HCT116 (cell line): ENCODE data around the gene PAX8. TPM values are rescaled to one million over a fixed set of nuclear protein-coding genes. Genes with fewer than 3 reads are reported as not detected.

Source experiments
- ATAC-seq: fragments of 200-7000 bp; cut with Tn5 transposase; 2 replicates; pipeline ENCODE4 v1.9.1; 2020; ENCODE audit warnings: mild to moderate bottlenecking, moderate library complexity
- BruUV-seq: library from RNA; stranded (reverse); fragments of 400-500 nt; replicated peaks from 2 replicates; lab custom pipeline; 2021; lab: Mats Ljungman, UMichigan
- CTCF ChIA-PET: fragments of 300-600 bp; sonication (Branson Sonifier 250); formaldehyde crosslinking; loops from one replicate; lab custom pipeline; 2021; ENCODE audit warnings: antibody characterized with exemption; lab: Charles Lee
- POLR2A ChIA-PET: fragments of 300-600, 350-600 bp; sonication (Branson Sonifier 250); formaldehyde crosslinking; loops from one replicate; lab custom pipeline; 2021; ENCODE audit warnings: antibody characterized with exemption; lab: Charles Lee
- RAD21 ChIA-PET, 2 experiments: fragments of 300-600 bp; sonication (Branson Sonifier 250); formaldehyde crosslinking; loops; one replicate each; lab custom pipeline; 2023; ENCODE audit warnings: low total read pairs in 2 of 2; ENCODE audit not compliant: uncharacterized antibody in 2 of 2, unreplicated experiment in 2 of 2, low non-redundant PET in 1 of 2; lab: Charles Lee
- DNase-seq: peaks from one replicate; pipeline ENCODE4 v3.0.0-alpha.2; 2010; ENCODE audit warnings: low read depth, low spot score
- H2AFZ ChIP-seq: fragments of 200-600 bp; shearing (Covaris generic), sonication (generic); 2 replicates; pipeline ENCODE4 v1.6.1; 2017; ENCODE audit warnings: low read depth, mixed run types, mixed read lengths, antibody characterized with exemption, low read length; ENCODE audit not compliant: poor library complexity, severe bottlenecking
- H3K27ac ChIP-seq: 2 replicates; pipeline ENCODE4 v1.5.1; 2012; ENCODE audit warnings: low read depth, low read length
- H3K27me3 ChIP-seq: fragments of 200-600 bp; sonication (generic); 2 replicates; pipeline ENCODE4 v1.6.1; 2016; ENCODE audit warnings: mixed run types, low read length, mixed read lengths; ENCODE audit not compliant: insufficient read depth
- H3K36me3 ChIP-seq, 2 experiments: fragments of 200-500 bp in 1 of 2; fragments of 200-600 bp in 1 of 2; sonication (Bioruptor generic) in 1 of 2; sonication (generic) in 1 of 2; 2 replicates each; pipeline versions ENCODE4 v1.5.1 to v1.6.1; 2014 to 2016; ENCODE audit warnings: low read length in 2 of 2, inconsistent platforms in 1 of 2, mixed read lengths in 1 of 2, mixed run types in 1 of 2; ENCODE audit not compliant: insufficient read depth in 2 of 2, control insufficient read depth in 1 of 2
- H3K4me1 ChIP-seq, 2 experiments: fragments of 200-600 bp in 1 of 2; sonication (generic) in 1 of 2; 2 replicates each; pipeline versions ENCODE4 v1.5.1 to v1.6.1; 2012 to 2017; ENCODE audit warnings: low read length in 2 of 2, inconsistent platforms in 1 of 2, mild to moderate bottlenecking in 1 of 2, mixed read lengths in 1 of 2, mixed run types in 1 of 2, moderate library complexity in 1 of 2; ENCODE audit not compliant: insufficient read depth in 2 of 2, control insufficient read depth in 1 of 2
- H3K4me2 ChIP-seq: fragments of 200-600 bp; sonication (generic); 2 replicates; pipeline ENCODE4 v1.6.1; 2017; ENCODE audit warnings: mixed run types, low read length, mixed read lengths
- H3K4me3 ChIP-seq, 2 experiments: fragments of 200-600 bp in 1 of 2; sonication (generic) in 1 of 2; replicated peaks in 1 of 2; 2 replicates each; pipeline ENCODE4 v1.5.1; 2011 to 2016; ENCODE audit warnings: low read length in 2 of 2, control low read depth in 1 of 2, low read depth in 1 of 2, mild to moderate bottlenecking in 1 of 2, mixed read lengths in 1 of 2, mixed run types in 1 of 2
- H3K79me2 ChIP-seq: fragments of 200-600 bp; sonication (generic); 2 replicates; pipeline ENCODE4 v1.6.1; 2017; ENCODE audit warnings: mild to moderate bottlenecking, mixed run types, low read length, moderate library complexity, mixed read lengths; ENCODE audit not compliant: insufficient read depth
- H3K9ac ChIP-seq: fragments of 200-600 bp; sonication (generic); 2 replicates; pipeline ENCODE4 v1.6.1; 2016; ENCODE audit warnings: low read length, mixed read lengths
- H3K9me2 ChIP-seq: fragments of 200-600 bp; sonication (generic), shearing (Covaris generic); 2 replicates; pipeline ENCODE4 v1.6.1; 2017; ENCODE audit warnings: mixed run types, mild to moderate bottlenecking, moderate library complexity; ENCODE audit not compliant: insufficient read depth
- H3K9me3 ChIP-seq, 2 experiments: fragments of 200-500 bp in 1 of 2; fragments of 200-600 bp in 1 of 2; sonication (Bioruptor generic) in 1 of 2; sonication (generic) in 1 of 2; 2 replicates each; pipeline ENCODE4 v1.6.1; 2014 to 2017; ENCODE audit warnings: low read length in 2 of 2, mixed read lengths in 2 of 2, inconsistent platforms in 1 of 2, low read depth in 1 of 2, mild to moderate bottlenecking in 1 of 2, mixed run types in 1 of 2, moderate library complexity in 1 of 2; ENCODE audit not compliant: control insufficient read depth in 1 of 2, insufficient read depth in 1 of 2
- H4K20me1 ChIP-seq: fragments of 200-600 bp; sonication (generic), shearing (Covaris generic); 2 replicates; pipeline ENCODE4 v1.6.1; 2017; ENCODE audit warnings: mixed run types, mild to moderate bottlenecking, moderate library complexity; ENCODE audit not compliant: insufficient read depth
- CBX3 ChIP-seq: IDR thresholded peaks from 2 replicates; pipeline ENCODE4 v1.6.1; 2012; ENCODE audit warnings: low read depth
- CEBPB ChIP-seq: IDR thresholded peaks from 2 replicates; pipeline ENCODE4 v1.6.1; 2012; ENCODE audit warnings: low read depth
- ELF1 ChIP-seq: IDR thresholded peaks from 2 replicates; pipeline ENCODE4 v1.6.1; 2012; ENCODE audit warnings: low read depth, borderline replicate concordance
- EZH2 ChIP-seq: fragments of 200-600 bp; sonication (generic); IDR thresholded peaks from 2 replicates; pipeline ENCODE4 v1.6.1; 2017; ENCODE audit warnings: antibody characterized with exemption, mixed run types
- EZH2phosphoT487 ChIP-seq: fragments of 200-600 bp; IDR thresholded peaks from 2 replicates; pipeline ENCODE4 v1.6.1; 2018; ENCODE audit warnings: antibody characterized with exemption, borderline replicate concordance
- SIN3A ChIP-seq: IDR thresholded peaks from 2 replicates; pipeline ENCODE4 v1.6.1; 2012; ENCODE audit warnings: low read depth
- ZNF274 ChIP-seq: fragments of 200-500 bp; sonication (Bioruptor generic); IDR thresholded peaks from 2 replicates; pipeline ENCODE4 v1.6.1; 2014; ENCODE audit warnings: mild to moderate bottlenecking, low read depth, low read length, inconsistent platforms
- intact Hi-C: fragments of 100-400 bp; cut with micrococcal nuclease; formaldehyde crosslinking; loops from 2 replicates; pipeline ENCODE4 v1.10.0; 2022
- total RNA-seq: library from RNA; stranded (reverse); gene quantifications from one replicate; pipeline ENCODE4 v1.2.1, GENCODE V29; 2021; ENCODE audit not compliant: unreplicated experiment
- TF ChIP-seq, protein P1 (sequence below): IDR thresholded peaks from 2 replicates; pipeline ENCODE4 v1.6.1; 2011; ENCODE audit warnings: mild to moderate bottlenecking, low read length, moderate library complexity; ENCODE audit not compliant: insufficient replicate concordance; ENCODE audit errors: extremely low read depth
- TF ChIP-seq, protein P2 (sequence below), 3 experiments: fragments of 200-600 bp in 1 of 3; sonication (generic) in 1 of 3; IDR thresholded peaks in 2 of 3; conservative IDR thresholded peaks in 1 of 3; 2 replicates each; pipeline ENCODE4 v1.5.1; 2012 to 2017; ENCODE audit warnings: low read depth in 2 of 3, low read length in 2 of 3, antibody characterized with exemption in 1 of 3, borderline replicate concordance in 1 of 3, control low read depth in 1 of 3, mild to moderate bottlenecking in 1 of 3, mixed read lengths in 1 of 3, mixed run types in 1 of 3, moderate library complexity in 1 of 3; ENCODE audit not compliant: insufficient read depth in 1 of 3
- TF ChIP-seq, protein P3 (sequence below): IDR thresholded peaks from 2 replicates; pipeline ENCODE4 v1.6.1; 2012

The PAX8 gene
- total RNA-seq, 1 experiment from 2014 or later = 4.4 TPM

GRCh38 chr2:113183264-113183663 lies 95.5 kb downstream of the PAX8 start:
- no peaks in the 10 kb centered on the region for H4K20me1 ChIP-seq

More at GRCh38 chr2:113183264-113183663, 95.5 kb downstream of the PAX8 start:
- ATAC-seq = no peak
- Histone ChIP-seq H2AFZ (no peak overlapping the region), H3K9ac (no peak overlapping the region), H3K4me1 (no peaks in the 10 kb centered on the region; a peak in 1 of 4 replicates), H3K9me2 (no peaks in the 10 kb centered on the region), H3K4me3 (no peak overlapping the region), H3K36me3 (no peaks in the 10 kb centered on the region), H3K9me3 (no peaks in the 10 kb centered on the region), H3K27ac (no peak overlapping the region), H3K4me2 (no peak overlapping the region), H3K27me3 (no peaks in the 10 kb centered on the region), H3K79me2 (no peaks in the 10 kb centered on the region)
- RAD21 ChIA-PET = no interaction called here
- CTCF ChIA-PET = interaction anchor here (1.2 kb wide), 3 partner anchors 15 to 45 kb away, joined by 3 to 6 read pairs (median 4); no protein-coding TSS in a partner anchor
- intact Hi-C loops = no loop called here
- POLR2A ChIA-PET = no interaction called here
- DNase-seq = no peak
- no TSS peak for BruUV-seq
- TF ChIP-seq ZNF274 = no peak
- TF ChIP-seq EZH2 = no peak
- TF ChIP-seq CBX3 = no peak
- TF ChIP-seq SIN3A = no peak
- TF ChIP-seq, protein P1, sequence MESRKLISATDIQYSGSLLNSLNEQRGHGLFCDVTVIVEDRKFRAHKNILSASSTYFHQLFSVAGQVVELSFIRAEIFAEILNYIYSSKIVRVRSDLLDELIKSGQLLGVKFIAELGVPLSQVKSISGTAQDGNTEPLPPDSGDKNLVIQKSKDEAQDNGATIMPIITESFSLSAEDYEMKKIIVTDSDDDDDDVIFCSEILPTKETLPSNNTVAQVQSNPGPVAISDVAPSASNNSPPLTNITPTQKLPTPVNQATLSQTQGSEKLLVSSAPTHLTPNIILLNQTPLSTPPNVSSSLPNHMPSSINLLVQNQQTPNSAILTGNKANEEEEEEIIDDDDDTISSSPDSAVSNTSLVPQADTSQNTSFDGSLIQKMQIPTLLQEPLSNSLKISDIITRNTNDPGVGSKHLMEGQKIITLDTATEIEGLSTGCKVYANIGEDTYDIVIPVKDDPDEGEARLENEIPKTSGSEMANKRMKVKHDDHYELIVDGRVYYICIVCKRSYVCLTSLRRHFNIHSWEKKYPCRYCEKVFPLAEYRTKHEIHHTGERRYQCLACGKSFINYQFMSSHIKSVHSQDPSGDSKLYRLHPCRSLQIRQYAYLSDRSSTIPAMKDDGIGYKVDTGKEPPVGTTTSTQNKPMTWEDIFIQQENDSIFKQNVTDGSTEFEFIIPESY = no peak
- TF ChIP-seq EZH2phosphoT487 = no peak
- TF ChIP-seq, protein P2, sequence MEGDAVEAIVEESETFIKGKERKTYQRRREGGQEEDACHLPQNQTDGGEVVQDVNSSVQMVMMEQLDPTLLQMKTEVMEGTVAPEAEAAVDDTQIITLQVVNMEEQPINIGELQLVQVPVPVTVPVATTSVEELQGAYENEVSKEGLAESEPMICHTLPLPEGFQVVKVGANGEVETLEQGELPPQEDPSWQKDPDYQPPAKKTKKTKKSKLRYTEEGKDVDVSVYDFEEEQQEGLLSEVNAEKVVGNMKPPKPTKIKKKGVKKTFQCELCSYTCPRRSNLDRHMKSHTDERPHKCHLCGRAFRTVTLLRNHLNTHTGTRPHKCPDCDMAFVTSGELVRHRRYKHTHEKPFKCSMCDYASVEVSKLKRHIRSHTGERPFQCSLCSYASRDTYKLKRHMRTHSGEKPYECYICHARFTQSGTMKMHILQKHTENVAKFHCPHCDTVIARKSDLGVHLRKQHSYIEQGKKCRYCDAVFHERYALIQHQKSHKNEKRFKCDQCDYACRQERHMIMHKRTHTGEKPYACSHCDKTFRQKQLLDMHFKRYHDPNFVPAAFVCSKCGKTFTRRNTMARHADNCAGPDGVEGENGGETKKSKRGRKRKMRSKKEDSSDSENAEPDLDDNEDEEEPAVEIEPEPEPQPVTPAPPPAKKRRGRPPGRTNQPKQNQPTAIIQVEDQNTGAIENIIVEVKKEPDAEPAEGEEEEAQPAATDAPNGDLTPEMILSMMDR (IDR thresholded peaks at IDR 0.05 in 2 of 3, conservative IDR thresholded peaks at IDR 0.05 in 1 of 3; ENCODE audit: borderline replicate concordance in 1 of 3, insufficient read depth in 1 of 3, low read depth in 2 of 3, low read length in 2 of 3) = no peak
- TF ChIP-seq, protein P3, sequence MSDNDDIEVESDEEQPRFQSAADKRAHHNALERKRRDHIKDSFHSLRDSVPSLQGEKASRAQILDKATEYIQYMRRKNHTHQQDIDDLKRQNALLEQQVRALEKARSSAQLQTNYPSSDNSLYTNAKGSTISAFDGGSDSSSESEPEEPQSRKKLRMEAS = no peak
- no peak for TF ChIP-seq CEBPB
- no peak for TF ChIP-seq ELF1
